ENCODE measurements around the gene ADGRA1. TPM values are rescaled to one million over a fixed set of nuclear protein-coding genes. Genes with fewer than 3 reads are reported as not detected.
A peak's percentile ranks its signal among the peaks of the same experiment; 100 is the strongest.

The ADGRA1 gene
- total and polyA plus RNA-seq, 2 donors, result 0.03 TPM; not detected in 1

DNA sequence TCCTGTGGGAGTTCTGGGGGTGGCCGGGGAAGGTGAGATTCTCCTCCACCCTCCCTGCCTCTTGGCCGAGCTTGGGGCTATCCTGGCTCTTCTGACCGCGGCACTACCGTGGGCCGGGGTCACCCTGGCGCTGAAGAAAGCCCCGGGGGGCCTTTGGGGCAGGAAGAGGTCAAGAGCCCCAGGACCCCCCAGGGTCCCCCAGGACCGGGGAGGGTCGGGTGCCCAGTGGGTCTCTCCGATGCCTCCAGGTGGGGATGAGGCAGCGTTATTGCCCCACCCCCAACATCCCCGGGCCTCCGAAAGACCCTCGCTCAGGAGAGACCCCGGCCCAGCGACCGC, 71.9 kb downstream of the ADGRA1 start:
- H3K36me3 ChIP-seq (ENCODE audit: insufficient read depth), result no peaks in the 10 kb centered on the region
- peak overlapping the region; percentile 74 for H3K4me3 ChIP-seq (ENCODE audit: low read depth, low read length)
- no peaks in the 10 kb centered on the region for H3K4me1 ChIP-seq (ENCODE audit: insufficient read depth)
- 8% methylated on average over 18 of the region's 18 CpGs for WGBS
- H3K27ac ChIP-seq (ENCODE audit: low read depth), result no peak overlapping the region
- no peak for DNase-seq (ENCODE audit: extremely low spot score)

DNA sequence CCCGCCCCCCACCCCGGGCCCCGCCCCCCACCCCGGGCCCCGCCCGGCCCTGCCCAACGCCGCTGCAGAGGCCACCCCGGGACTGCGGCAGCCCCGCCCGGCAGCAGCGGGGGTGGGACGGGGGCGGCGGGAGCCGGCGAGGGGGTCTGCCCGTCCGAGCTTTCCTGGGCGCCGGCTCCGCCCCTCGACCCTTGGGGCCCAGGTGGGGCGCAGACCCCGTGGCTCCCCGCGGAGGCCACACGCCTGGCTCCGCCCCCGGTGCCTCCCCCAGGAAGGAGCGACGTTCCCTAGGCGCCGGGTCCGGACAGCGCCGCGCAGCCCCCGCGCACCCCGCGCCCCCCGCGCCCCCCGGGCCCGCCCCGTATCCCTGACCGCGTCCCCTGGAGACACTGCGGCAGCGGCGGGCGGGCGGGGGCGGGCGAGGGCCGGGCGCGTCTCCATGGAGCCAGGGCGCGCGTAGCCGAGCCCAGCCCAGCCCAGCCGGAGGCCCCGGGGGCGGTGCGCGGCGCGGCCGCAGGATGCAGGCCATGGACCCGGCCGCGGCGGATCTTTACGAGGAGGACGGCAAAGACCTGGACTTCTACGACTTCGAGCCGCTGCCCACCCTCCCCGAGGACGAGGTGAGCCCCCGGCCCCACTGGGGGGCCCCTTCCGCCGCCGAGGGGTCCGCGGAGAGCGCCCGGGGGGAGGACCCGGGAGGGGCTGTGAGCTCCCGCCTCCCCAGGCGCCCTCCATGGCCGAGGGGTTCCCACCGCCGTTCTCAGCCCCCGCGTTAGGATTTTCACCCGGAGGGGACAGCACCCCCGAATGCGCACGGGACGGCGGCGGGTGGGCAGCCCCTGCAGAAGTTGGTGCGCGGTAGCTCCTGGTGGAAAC, 72.5 kb downstream of the ADGRA1 start, which contains the start of gene KNDC1:
Gene KNDC1 (plus strand): TSS at position 270 of the 876 bp plus-strand sequence. CDS start 249 bp downstream, at position 519.
- WGBS, result 1% methylated on average over 107 of the region's 108 CpGs
- peak within 1 kb of the TSS; percentile 74 for H3K4me3 ChIP-seq (ENCODE audit: low read depth, low read length)
- H3K4me1 ChIP-seq (ENCODE audit: insufficient read depth), result no peaks in the 10 kb centered on the region
- DNase-seq (ENCODE audit: extremely low spot score), result no peak
- H3K27ac ChIP-seq (ENCODE audit: low read depth), result no peak within 1 kb of the TSS
- H3K36me3 ChIP-seq (ENCODE audit: insufficient read depth), result no peaks in the 10 kb centered on the region

DNA sequence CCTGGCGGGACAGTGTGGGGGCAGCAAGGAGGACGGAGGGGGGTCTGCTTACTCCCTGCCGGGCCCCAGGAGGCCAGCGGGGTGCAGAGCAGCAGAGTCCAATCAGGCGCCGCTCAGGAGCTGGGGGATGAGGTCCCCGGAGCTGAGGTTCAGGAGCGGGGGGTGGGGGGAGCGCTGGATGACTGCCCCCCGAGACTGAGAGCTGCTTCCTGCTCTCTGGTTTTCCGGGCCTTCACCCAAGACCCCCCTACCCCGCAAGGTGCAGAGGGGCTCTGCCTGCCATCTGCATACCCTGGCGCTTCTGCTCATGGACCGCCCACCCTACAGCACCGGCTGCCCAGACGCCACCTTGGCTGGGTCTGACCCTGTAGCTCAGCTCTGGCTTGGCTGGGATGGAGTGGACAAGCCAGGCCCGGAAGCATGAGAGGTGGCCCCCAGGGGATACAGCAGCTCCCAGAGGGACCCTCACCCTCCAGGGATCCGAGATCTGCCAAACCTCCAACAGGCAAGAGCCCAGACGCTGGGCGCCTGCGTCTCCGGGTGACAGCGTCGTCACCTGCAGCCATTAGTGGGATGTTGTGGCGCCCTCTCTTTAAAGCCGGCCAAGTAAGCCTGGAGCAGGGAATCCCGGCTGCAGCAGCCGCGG, 73.2 kb downstream of the ADGRA1 start:
- H3K4me3 ChIP-seq (ENCODE audit: low read depth, low read length), result peak overlapping the region; percentile 74
- H3K36me3 ChIP-seq (ENCODE audit: insufficient read depth), result no peaks in the 10 kb centered on the region
- WGBS, result 4% methylated on average over 29 of the region's 29 CpGs
- no peak for DNase-seq (ENCODE audit: extremely low spot score)
- H3K27ac ChIP-seq (ENCODE audit: low read depth), result no peak overlapping the region
- no peaks in the 10 kb centered on the region for H3K4me1 ChIP-seq (ENCODE audit: insufficient read depth)

- Histone ChIP-seq H3K36me3 (ENCODE audit: insufficient read depth) (no peaks in the 10 kb centered on the region), H3K27ac (ENCODE audit: low read depth) (no peak overlapping the region), H3K4me3 (ENCODE audit: low read depth, low read length) (no peak overlapping the region), H3K4me1 (ENCODE audit: insufficient read depth) (no peaks in the 10 kb centered on the region)
- 54% methylated on average over 33 of the region's 33 CpGs for WGBS
- no peak for DNase-seq (ENCODE audit: extremely low spot score)
Observed at GRCh38 chr10:133161486-133162109, 73.9 kb downstream of the ADGRA1 start.

GRCh38 chr10:133162178-133162909, 74.6 kb downstream of the ADGRA1 start:
- no peaks in the 10 kb centered on the region for H3K4me1 ChIP-seq (ENCODE audit: insufficient read depth)
- H3K4me3 ChIP-seq (ENCODE audit: low read depth, low read length), result no peak overlapping the region
- DNase-seq (ENCODE audit: extremely low spot score), result no peak
- no peak overlapping the region for H3K27ac ChIP-seq (ENCODE audit: low read depth)
- WGBS, result 92% methylated on average over 22 of the region's 22 CpGs
- no peaks in the 10 kb centered on the region for H3K36me3 ChIP-seq (ENCODE audit: insufficient read depth)

- no peak for DNase-seq (ENCODE audit: extremely low spot score)
- 85% methylated on average over 21 of the region's 21 CpGs for WGBS
- H3K4me1 ChIP-seq (ENCODE audit: insufficient read depth), result no peaks in the 10 kb centered on the region
- no peaks in the 10 kb centered on the region for H3K36me3 ChIP-seq (ENCODE audit: insufficient read depth)
- H3K4me3 ChIP-seq (ENCODE audit: low read depth, low read length), result no peak overlapping the region
- no peak overlapping the region for H3K27ac ChIP-seq (ENCODE audit: low read depth)
Observed at GRCh38 chr10:133162910-133163856, 75.5 kb downstream of the ADGRA1 start.

GRCh38 chr10:133163889-133164815, 76.4 kb downstream of the ADGRA1 start:
- Histone ChIP-seq H3K36me3 (ENCODE audit: insufficient read depth) (no peaks in the 10 kb centered on the region), H3K4me1 (ENCODE audit: insufficient read depth) (no peaks in the 10 kb centered on the region), H3K27ac (ENCODE audit: low read depth) (no peak overlapping the region), H3K4me3 (ENCODE audit: low read depth, low read length) (no peak overlapping the region)
- no peak for DNase-seq (ENCODE audit: extremely low spot score)
- 82% methylated on average over 31 of the region's 31 CpGs for WGBS

GRCh38 chr10:133164816-133165555, 77.3 kb downstream of the ADGRA1 start:
- no peak for DNase-seq (ENCODE audit: extremely low spot score)
- no peak overlapping the region for H3K4me3 ChIP-seq (ENCODE audit: low read depth, low read length)
- WGBS, result 84% methylated on average over 26 of the region's 26 CpGs
- H3K36me3 ChIP-seq (ENCODE audit: insufficient read depth), result no peaks in the 10 kb centered on the region
- no peaks in the 10 kb centered on the region for H3K4me1 ChIP-seq (ENCODE audit: insufficient read depth)
- H3K27ac ChIP-seq (ENCODE audit: low read depth), result no peak overlapping the region

- no peak for DNase-seq (ENCODE audit: extremely low spot score)
- WGBS, result 93% methylated on average over 40 of the region's 40 CpGs
- no peaks in the 10 kb centered on the region for H3K4me1 ChIP-seq (ENCODE audit: insufficient read depth)
- H3K4me3 ChIP-seq (ENCODE audit: low read depth, low read length), result no peak overlapping the region
- no peaks in the 10 kb centered on the region for H3K36me3 ChIP-seq (ENCODE audit: insufficient read depth)
- H3K27ac ChIP-seq (ENCODE audit: low read depth), result no peak overlapping the region
Observed at GRCh38 chr10:133165556-133166503, 78.1 kb downstream of the ADGRA1 start.

- H3K4me1 ChIP-seq (ENCODE audit: insufficient read depth), result no peaks in the 10 kb centered on the region
- 94% methylated on average over 11 of the region's 11 CpGs for WGBS
- DNase-seq (ENCODE audit: extremely low spot score), result no peak
- H3K27ac ChIP-seq (ENCODE audit: low read depth), result no peak overlapping the region
- H3K36me3 ChIP-seq (ENCODE audit: insufficient read depth), result no peaks in the 10 kb centered on the region
- no peak overlapping the region for H3K4me3 ChIP-seq (ENCODE audit: low read depth, low read length)
Observed at GRCh38 chr10:133166504-133166827, 78.7 kb downstream of the ADGRA1 start.

All from urinary bladder (tissue), 4 donors.